ENCODE results near the gene HORMAD2.
"Not testable (repeated sequence)": the region's sequence is repeated elsewhere in the genome, so short reads cannot be mapped to it uniquely, and the experiment has no call there.

Gene HORMAD2

DNA sequence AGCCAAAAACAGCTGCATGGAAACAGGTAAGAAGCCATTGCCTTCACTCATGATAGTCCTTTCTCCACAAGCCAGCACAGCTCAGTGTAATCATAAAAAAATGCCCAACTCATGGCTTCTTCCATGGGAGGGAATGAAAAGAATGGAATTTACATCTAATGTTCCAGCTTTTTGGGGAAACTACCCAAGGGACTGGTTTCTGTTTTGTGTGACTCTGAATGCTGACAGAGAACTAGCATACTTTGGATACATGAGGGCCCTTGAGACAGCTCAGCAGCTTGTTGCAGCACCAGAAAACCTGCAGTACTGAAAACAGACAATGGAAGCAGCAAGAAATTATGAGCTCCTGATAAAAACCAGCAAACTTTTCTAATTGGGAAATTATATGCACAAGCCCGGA lies 24.2 kb upstream of the HORMAD2 start:
- in situ Hi-C loops (cut with MboI; ENCODE audit: low sequenced_read_pairs) = no loop called here

DNA sequence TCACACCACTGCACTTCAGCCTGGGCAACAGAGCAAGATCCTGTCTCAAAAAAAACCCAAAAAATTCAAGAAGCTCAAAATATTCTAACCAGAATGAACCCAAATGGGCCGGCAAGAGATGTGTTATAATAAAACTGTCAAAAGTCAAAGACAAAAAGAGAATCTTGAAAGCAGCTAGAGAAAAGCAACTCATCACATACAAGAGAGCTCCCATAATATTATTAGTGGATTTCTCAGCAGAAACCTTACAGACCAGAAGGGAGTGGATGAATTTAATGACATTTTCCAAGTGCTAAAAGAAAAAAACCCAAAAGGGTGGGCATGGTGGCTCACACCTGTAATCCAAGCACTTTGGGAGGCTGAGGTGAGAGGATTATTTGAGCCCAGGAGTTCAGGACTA lies 22.9 kb upstream of the HORMAD2 start:
- in situ Hi-C loops (cut with MboI; ENCODE audit: low sequenced_read_pairs) = no loop called here

GRCh38 chr22:30059346-30060020 lies 20.8 kb upstream of the HORMAD2 start:
- in situ Hi-C loops (cut with MboI; ENCODE audit: low sequenced_read_pairs) = not testable (repeated sequence)

DNA sequence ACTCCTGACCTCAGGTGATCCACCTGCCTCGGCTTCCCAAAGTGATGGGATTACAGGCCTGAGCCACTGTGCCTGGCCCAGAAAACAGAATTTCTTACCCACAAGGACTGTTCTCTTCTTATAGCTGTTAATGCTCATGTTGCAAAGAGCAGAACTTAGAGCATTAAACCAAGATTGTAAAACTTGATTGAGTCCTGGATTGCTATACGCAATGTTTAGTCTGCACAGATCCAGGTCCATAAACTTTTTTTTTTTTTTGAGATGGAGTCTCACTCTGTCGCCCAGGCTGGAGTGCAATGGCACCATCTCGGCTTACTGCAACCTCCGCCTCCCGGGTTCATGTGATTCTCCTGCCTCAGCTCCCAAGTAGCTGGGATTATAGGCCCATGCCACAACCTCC lies 19.2 kb upstream of the HORMAD2 start:
- in situ Hi-C loops (cut with MboI; ENCODE audit: low sequenced_read_pairs) = not testable (repeated sequence)

DNA sequence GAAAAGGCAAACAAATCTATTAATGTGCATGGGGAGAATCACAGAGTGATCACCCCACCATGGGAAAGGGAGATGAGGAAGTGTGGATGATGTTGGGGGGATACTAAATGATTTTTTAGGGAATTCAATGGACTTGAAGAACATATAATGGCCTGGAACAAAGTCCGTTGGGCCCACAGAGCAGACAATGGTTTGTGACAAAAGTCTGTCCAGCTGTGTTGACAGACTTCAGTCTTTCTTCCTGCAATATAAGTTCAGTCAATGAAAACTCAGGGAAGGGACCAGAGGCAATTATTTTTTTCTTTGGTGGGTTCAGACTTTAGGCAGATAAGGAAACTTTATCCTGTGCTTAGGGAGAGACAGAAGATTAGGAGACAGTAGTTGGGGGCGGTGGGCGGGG lies 18.0 kb upstream of the HORMAD2 start:
- in situ Hi-C loops (cut with MboI; ENCODE audit: low sequenced_read_pairs) = no loop called here

DNA sequence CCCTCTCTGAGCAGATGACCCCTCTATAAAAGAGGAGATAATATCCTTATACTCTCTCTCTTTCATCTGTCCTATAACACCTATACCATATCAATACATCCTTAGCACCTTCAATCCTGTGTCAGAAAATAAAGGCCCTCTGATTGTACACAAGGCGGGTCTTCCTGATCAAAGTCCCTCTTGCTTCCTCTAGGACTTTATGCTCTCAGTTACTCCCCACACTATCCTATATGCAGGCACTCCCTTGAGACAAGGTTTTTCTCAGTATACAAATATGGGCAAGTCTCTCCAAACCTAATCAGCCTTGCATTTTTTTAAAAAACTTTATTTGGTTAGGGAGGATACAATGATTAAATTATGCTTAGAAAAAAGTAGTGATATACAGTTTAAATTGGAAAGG lies 17.3 kb upstream of the HORMAD2 start:
- in situ Hi-C loops (cut with MboI; ENCODE audit: low sequenced_read_pairs) = no loop called here

GRCh38 chr22:30064172-30064571 lies 16.1 kb upstream of the HORMAD2 start:
- in situ Hi-C loops (cut with MboI; ENCODE audit: low sequenced_read_pairs) = no loop called here

DNA sequence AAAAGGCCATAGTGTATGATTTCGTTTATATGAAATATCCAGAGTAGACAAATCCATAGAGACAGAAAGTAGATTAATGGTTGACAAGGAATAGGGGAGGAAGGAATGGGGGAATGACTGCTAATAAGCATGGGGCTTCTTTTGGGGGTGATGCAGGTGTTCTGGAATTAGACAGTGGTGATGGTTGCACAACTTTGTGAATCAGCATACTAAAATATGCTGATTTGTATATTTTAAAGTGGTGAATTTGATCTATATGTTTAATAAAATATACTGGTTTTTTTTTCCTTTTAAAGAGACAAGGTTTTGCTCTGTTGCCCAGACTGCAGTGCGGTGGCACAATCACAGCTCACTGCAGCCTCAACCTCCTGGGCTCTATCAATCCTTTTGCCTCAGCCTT lies 6.5 kb upstream of the HORMAD2 start:
- in situ Hi-C loops (cut with MboI; ENCODE audit: low sequenced_read_pairs) = no loop called here

DNA sequence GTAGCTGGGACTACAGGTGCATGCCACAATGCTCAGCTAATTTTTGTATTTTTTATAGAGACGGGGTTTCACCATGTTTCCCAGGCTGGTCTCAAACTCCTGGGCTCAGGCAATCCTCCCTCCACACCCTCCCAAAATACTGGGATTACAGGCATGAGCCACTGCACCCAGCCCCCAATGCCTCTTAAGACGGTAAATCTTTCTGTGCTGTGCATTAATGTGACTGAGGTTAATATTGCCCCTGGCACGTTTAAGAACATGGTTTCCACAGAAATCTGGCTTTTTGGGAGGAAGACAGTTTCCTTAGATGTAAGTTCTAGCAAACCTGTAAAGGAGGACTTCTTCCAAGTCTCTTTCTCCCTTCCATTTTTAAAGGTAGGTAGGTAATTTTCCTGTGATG lies 6.1 kb upstream of the HORMAD2 start:
- in situ Hi-C loops (cut with MboI; ENCODE audit: low sequenced_read_pairs) = no loop called here

DNA sequence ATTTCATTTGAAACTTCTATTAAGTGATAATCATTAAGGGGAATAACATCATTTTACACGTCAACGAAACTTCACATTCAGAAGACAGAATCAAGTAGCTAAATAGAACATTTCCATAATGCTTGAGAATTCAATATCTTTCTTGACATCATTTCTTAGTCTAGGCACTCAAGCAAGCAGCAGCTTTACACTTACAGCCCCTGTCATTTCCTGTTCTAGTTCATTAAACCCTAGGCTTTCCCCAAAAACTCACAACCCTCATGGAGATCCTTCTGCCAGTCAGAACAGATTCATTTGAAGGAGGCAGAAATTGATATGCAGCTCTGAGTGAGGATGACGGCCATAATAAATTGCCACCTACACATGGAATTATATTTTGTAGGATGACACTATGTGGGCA lies 5.3 kb upstream of the HORMAD2 start:
- in situ Hi-C loops (cut with MboI; ENCODE audit: low sequenced_read_pairs) = no loop called here

GRCh38 chr22:30077279-30077880 lies 2.9 kb upstream of the HORMAD2 start:
- in situ Hi-C loops (cut with MboI; ENCODE audit: low sequenced_read_pairs) = no loop called here

DNA sequence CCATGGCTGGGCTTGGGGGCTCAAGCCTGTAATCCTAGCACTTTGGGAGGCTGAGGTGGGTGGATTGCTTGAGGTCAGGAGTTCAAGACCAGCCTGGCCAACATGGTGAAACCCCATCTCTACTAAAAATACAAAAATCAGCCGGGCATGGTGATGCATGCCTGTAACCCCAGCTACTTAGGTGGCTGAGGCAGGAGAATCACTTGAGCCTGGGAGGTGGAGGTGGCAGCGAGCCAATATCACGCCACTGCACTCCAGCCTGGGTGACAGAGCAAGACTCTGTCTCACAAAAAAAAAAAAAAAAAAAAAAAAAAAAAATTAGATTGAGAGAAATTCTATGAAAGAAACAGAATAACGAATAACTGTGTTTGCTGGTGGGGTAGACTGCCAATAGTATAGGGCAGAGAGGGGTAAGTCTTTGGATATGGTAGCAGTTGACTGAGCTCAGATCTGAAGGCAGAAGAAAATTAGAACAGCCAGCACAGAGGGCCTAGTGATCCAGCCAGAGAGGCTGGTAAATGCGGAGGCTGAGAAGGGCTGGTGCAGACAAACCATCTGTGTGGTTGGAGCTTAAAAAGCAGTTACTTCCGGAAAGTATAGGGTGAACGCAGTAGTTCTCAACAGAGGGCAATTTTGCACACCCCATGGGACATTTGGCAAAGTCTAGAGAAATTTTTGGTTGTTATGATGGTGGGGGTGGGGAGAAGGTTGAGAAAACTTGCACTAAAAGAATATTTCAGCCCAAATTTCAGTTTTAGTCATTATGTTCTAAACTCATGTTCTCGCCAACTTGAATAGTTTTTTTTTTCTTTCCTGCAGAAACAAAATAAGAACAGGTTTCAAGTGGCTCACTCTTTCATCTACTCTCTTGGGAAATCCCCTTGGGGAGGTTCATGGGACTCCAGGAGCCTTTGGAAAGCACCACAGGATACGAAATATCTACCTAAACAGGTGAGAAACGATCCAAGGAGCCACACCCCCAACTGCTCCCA lies 1.6 kb upstream of the HORMAD2 start:
- in situ Hi-C loops (cut with MboI; ENCODE audit: low sequenced_read_pairs) = no loop called here

GRCh38 chr22:30080805-30081204 lies 541 bp downstream of the HORMAD2 start:
- in situ Hi-C loops (cut with MboI; ENCODE audit: low sequenced_read_pairs) = no loop called here

- in situ Hi-C loops (cut with MboI; ENCODE audit: low sequenced_read_pairs) = no loop called here
Measured at GRCh38 chr22:30086496-30086895, 6.2 kb downstream of the HORMAD2 start.

DNA sequence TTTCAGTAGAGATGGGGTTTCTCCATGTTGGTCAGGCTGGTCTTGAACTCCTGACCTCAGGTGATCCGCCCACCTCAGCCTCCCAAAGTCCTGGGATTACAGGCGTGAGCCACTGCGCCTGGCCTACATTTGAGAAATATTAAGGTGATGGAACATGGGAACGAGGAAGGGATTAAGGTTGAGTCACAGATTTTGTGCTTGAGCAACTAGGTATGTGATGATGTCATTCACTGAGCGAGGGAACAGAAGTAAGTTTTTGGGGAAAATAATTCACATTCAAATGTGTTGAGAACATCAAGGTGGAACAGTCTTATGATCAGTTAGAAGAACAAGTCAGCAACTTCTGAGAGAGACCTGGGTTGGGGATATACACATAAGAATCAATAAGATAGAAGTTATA lies 6.8 kb downstream of the HORMAD2 start:
- in situ Hi-C loops (cut with MboI; ENCODE audit: low sequenced_read_pairs) = not testable (repeated sequence)

GRCh38 chr22:30087611-30088010 lies 7.3 kb downstream of the HORMAD2 start:
- in situ Hi-C loops (cut with MboI; ENCODE audit: low sequenced_read_pairs) = no loop called here

GRCh38 chr22:30088468-30088867 lies 8.2 kb downstream of the HORMAD2 start:
- in situ Hi-C loops (cut with MboI; ENCODE audit: low sequenced_read_pairs) = no loop called here

- in situ Hi-C loops (cut with MboI; ENCODE audit: low sequenced_read_pairs) = no loop called here
Measured at GRCh38 chr22:30089655-30089974, 9.4 kb downstream of the HORMAD2 start.

GRCh38 chr22:30092686-30093085 lies 12.4 kb downstream of the HORMAD2 start:
- in situ Hi-C loops (cut with MboI; ENCODE audit: low sequenced_read_pairs) = no loop called here

DNA sequence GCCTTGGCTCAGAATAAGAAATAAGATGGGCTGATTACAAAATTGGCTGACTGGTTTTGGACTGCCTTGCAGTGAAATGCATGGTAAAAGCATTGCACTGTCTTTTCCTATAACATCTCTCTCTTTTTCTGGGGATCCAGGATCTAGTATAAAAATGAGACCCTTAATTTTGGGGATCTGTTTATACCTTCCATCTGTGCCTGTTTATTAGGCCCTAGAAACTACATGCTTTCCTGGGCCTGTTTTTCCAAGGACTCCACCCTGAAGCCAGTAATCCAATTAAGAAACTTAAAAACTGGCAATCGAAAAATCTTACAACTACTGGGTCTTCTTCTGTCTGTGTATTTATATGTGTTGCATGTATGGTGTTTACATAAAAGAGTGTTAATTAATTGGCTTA lies 14.5 kb downstream of the HORMAD2 start:
- in situ Hi-C loops (cut with MboI; ENCODE audit: low sequenced_read_pairs) = no loop called here

DNA sequence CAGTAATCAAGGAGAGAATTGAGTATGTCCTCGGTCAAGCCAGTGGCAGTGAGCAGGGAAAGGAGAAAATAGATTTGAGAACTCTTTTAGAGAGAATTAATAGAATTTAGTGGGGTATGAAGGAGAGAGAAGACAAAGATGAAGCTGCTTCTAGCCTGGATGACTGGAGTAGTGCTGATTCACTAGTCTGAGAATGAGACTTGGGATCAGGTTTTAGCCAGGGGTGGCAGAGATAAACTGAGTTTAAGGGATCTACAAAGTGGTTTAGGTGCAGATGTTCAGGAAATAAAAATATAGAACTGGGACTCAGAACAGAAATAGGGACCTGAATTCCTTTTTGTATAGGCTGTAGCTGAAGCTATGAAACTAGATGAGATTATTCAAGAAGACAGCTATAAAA lies 17.6 kb downstream of the HORMAD2 start:
- in situ Hi-C loops (cut with MboI; ENCODE audit: low sequenced_read_pairs) = no loop called here

DNA sequence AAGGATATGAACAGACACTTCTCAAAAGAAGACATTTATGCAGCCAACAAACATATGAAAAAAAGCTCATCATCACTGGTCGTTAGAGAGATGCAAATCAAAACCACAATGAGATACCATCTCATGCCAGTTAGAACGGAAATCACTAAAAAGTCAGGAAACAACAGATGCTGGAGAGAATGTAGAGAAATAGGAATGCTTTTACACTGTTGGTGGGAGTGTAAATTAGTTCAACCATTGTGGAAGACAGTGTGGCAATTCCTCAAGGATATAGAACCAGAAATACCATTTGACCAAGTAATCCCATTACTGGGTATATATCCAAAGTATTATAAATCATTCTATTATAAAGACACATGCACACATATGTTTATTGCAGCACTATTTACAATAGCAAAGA lies 20.5 kb downstream of the HORMAD2 start:
- in situ Hi-C loops (cut with MboI; ENCODE audit: low sequenced_read_pairs) = not testable (repeated sequence)
